ENCODE measurements around the gene SERAC1.
"Not testable (repeated sequence)": the region's sequence is repeated elsewhere in the genome, so short reads cannot be mapped to it uniquely, and the experiment has no call there.

The SERAC1 gene

DNA sequence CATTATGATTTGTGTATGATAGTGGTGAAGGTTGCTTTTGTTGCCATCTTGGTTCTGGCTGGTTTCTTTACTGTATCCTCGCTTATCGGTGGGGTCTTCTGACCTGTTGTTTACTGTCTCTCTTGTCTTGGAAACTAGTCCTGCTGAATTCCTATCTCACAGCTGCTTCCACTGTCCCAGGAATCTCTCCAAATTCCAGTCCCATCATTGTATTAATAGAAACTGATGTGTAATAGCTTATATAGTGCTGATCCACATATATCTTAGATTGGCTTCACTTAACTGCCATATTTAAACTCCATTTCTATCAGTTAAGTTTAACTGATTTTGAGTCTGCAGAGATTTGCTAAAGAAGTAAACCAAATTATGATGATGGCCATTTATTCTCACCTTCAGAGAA is 6.0 kb upstream of the SERAC1 start:
- 100% methylated on average over 2 of the region's 2 CpGs; no CpG with 5 or more reads in 1 of the 2 experiments for WGBS, 2 experiments (ENCODE audit: insufficient coverage in 2 of 2)
- Histone ChIP-seq H3K27ac (ENCODE audit: low read depth, low read length, severe bottlenecking) (no peak overlapping the region), H3K36me3 (ENCODE audit: control insufficient read depth, insufficient read depth, low read length) (peaks cover 46% of the 10 kb centered on the region), H3K4me3 (ENCODE audit: extremely low read depth, insufficient read depth, low read length, poor library complexity, severe bottlenecking) (no peak overlapping the region), H3K9me3 (ENCODE audit: control insufficient read depth, low read length) (peaks cover 4% of the 10 kb centered on the region), H3K4me1 (ENCODE audit: control insufficient read depth, insufficient read depth, low read length, poor library complexity, severe bottlenecking) (peaks cover 21% of the 10 kb centered on the region)

- Histone ChIP-seq H3K9me3 (ENCODE audit: control insufficient read depth, low read length) (no peaks in the 10 kb centered on the region), H3K4me3 (ENCODE audit: extremely low read depth, insufficient read depth, low read length, poor library complexity, severe bottlenecking) (no peak overlapping the region), H3K4me1 (ENCODE audit: control insufficient read depth, insufficient read depth, low read length, poor library complexity, severe bottlenecking) (peaks cover 21% of the 10 kb centered on the region), H3K36me3 (ENCODE audit: control insufficient read depth, insufficient read depth, low read length) (peaks cover 40% of the 10 kb centered on the region), H3K27ac (ENCODE audit: low read depth, low read length, severe bottlenecking) (peak overlapping the region; percentile 97)
- 100% methylated on average over 3 of the region's 5 CpGs; no CpG with 5 or more reads in 1 of the 2 experiments for WGBS, 2 experiments (ENCODE audit: insufficient coverage in 2 of 2)
Measured at GRCh38 chr6:158172001-158172400, 3.9 kb upstream of the SERAC1 start.

DNA sequence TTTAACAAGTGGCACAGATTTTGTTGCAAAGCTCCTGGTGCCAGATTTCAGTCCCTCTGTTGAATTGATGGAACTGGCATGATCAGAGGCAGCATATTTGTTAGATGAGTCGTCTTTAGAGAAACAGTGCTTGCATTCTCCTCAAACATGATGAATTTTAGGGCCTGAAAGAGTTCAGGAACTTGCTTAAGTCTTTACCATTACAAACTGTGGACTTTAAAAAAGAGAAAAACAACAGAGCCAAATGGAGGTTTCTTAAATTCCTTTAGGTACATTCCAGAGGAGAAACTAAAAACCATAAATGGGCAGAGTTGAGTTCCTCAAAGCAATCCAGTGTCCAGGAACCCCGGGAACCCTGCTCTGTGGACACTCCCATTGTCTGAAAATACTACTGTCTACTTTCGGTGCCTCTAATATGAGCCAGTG is 2.6 kb upstream of the SERAC1 start:
- H3K4me3 ChIP-seq (ENCODE audit: extremely low read depth, insufficient read depth, low read length, poor library complexity, severe bottlenecking), result no peak overlapping the region
- H3K9me3 ChIP-seq (ENCODE audit: control insufficient read depth, low read length), result no peaks in the 10 kb centered on the region
- peaks cover 21% of the 10 kb centered on the region for H3K4me1 ChIP-seq (ENCODE audit: control insufficient read depth, insufficient read depth, low read length, poor library complexity, severe bottlenecking)
- peak overlapping the region; percentile 97 for H3K27ac ChIP-seq (ENCODE audit: low read depth, low read length, severe bottlenecking)
- H3K36me3 ChIP-seq (ENCODE audit: control insufficient read depth, insufficient read depth, low read length), result peaks cover 31% of the 10 kb centered on the region
- WGBS, 2 experiments (ENCODE audit: insufficient coverage in 2 of 2), result 86 to 100% methylated on average over 1 to 2 of the region's 3 CpGs

- peaks cover 21% of the 10 kb centered on the region for H3K4me1 ChIP-seq (ENCODE audit: control insufficient read depth, insufficient read depth, low read length, poor library complexity, severe bottlenecking)
- 80 to 83% methylated on average over 1 of the region's 6 CpGs for WGBS, 2 experiments (ENCODE audit: insufficient coverage in 2 of 2)
- not testable (repeated sequence) for H3K4me3 ChIP-seq (ENCODE audit: extremely low read depth, insufficient read depth, low read length, poor library complexity, severe bottlenecking); H3K9me3 ChIP-seq (ENCODE audit: control insufficient read depth, low read length)
- peaks cover 23% of the 10 kb centered on the region for H3K36me3 ChIP-seq (ENCODE audit: control insufficient read depth, insufficient read depth, low read length)
- peak overlapping the region; percentile 97 for H3K27ac ChIP-seq (ENCODE audit: low read depth, low read length, severe bottlenecking)
Measured at GRCh38 chr6:158169634-158170033, 1.6 kb upstream of the SERAC1 start.

DNA sequence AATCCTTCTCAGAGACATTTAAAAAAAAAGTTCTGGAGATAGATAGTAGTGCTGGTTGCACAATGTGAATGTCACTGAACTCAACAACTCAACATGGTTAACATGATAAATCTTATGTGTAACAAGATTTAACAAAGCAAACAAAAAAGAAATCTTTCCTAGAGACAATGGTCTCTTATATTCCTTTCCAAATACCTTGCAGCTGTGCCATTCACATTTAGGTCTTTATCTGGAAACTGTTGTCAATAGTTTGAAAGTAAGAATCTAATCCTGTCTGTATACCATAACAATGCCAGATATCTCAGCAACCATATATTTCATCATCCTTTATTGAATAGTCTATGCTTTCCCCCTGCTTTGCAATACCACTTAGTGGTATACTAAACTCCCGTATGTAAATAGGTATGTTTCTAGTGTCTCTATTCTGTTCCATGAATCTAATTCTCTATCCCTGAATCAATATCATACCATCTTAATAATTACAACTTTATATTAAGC is 2.1 kb downstream of the SERAC1 start:
- H3K27ac ChIP-seq (ENCODE audit: low read depth, low read length, severe bottlenecking), result no peak overlapping the region
- no CpG with 5 or more reads among the region's 1 CpG for WGBS, 2 experiments (ENCODE audit: insufficient coverage in 2 of 2)
- H3K4me3 ChIP-seq (ENCODE audit: extremely low read depth, insufficient read depth, low read length, poor library complexity, severe bottlenecking), result no peak overlapping the region
- no peaks in the 10 kb centered on the region for H3K36me3 ChIP-seq (ENCODE audit: control insufficient read depth, insufficient read depth, low read length)
- peaks cover 9% of the 10 kb centered on the region for H3K4me1 ChIP-seq (ENCODE audit: control insufficient read depth, insufficient read depth, low read length, poor library complexity, severe bottlenecking)
- H3K9me3 ChIP-seq (ENCODE audit: control insufficient read depth, low read length), result no peaks in the 10 kb centered on the region

GRCh38 chr6:158164579-158165170 is 3.4 kb downstream of the SERAC1 start:
- H3K4me1 ChIP-seq (ENCODE audit: control insufficient read depth, insufficient read depth, low read length, poor library complexity, severe bottlenecking), result no peaks in the 10 kb centered on the region
- WGBS, 2 experiments (ENCODE audit: insufficient coverage in 2 of 2), result 100% methylated on average over 1 to 3 of the region's 3 CpGs
- no peaks in the 10 kb centered on the region for H3K9me3 ChIP-seq (ENCODE audit: control insufficient read depth, low read length)
- no peaks in the 10 kb centered on the region for H3K36me3 ChIP-seq (ENCODE audit: control insufficient read depth, insufficient read depth, low read length)
- H3K4me3 ChIP-seq (ENCODE audit: extremely low read depth, insufficient read depth, low read length, poor library complexity, severe bottlenecking), result no peak overlapping the region
- H3K27ac ChIP-seq (ENCODE audit: low read depth, low read length, severe bottlenecking), result no peak overlapping the region

DNA sequence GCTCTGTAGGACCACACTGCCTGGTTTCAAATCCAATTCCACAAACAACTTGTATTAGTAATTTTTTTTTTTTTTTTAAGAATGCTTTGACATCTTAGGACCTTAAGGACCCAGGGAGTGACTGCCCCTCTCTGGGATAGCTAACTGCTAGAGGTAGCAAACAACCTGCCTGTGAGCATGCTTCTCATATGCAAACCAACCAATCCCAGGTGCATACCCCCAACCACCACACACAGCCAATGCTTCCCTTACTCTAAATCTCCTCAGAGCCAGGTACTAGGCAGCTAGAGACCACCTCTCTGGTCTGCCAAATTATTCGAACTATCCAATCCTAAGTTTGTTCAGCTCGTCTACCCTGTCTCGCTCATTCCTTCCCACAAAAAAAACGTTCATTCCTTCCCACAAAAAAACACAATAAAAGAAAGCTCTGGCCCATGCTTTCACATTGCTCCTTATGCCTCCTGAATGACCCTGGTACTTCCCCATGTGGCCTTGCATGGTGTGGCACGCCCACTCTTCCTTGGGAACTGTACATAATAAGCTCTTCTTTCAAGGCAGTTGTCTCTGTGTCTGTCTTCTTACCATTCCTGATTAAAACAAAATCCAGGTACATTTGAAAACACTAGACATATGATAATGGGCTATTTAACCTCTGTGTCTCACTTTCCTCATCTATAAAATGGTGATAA is 6.4 kb downstream of the SERAC1 start:
- H3K9me3 ChIP-seq (ENCODE audit: control insufficient read depth, low read length), result no peaks in the 10 kb centered on the region
- 64 to 69% methylated on average over 5 of the region's 5 CpGs for WGBS, 2 experiments (ENCODE audit: insufficient coverage in 2 of 2)
- no peaks in the 10 kb centered on the region for H3K4me1 ChIP-seq (ENCODE audit: control insufficient read depth, insufficient read depth, low read length, poor library complexity, severe bottlenecking)
- H3K4me3 ChIP-seq (ENCODE audit: extremely low read depth, insufficient read depth, low read length, poor library complexity, severe bottlenecking), result no peak overlapping the region
- H3K27ac ChIP-seq (ENCODE audit: low read depth, low read length, severe bottlenecking), result no peak overlapping the region
- H3K36me3 ChIP-seq (ENCODE audit: control insufficient read depth, insufficient read depth, low read length), result peaks cover 4% of the 10 kb centered on the region

GRCh38 chr6:158160932-158161539 is 7.0 kb downstream of the SERAC1 start:
- H3K27ac ChIP-seq (ENCODE audit: low read depth, low read length, severe bottlenecking), result no peak overlapping the region
- no peaks in the 10 kb centered on the region for H3K9me3 ChIP-seq (ENCODE audit: control insufficient read depth, low read length)
- WGBS, 2 experiments (ENCODE audit: insufficient coverage in 2 of 2), result 83 to 88% methylated on average over 2 to 3 of the region's 3 CpGs
- no peak overlapping the region for H3K4me3 ChIP-seq (ENCODE audit: extremely low read depth, insufficient read depth, low read length, poor library complexity, severe bottlenecking)
- H3K36me3 ChIP-seq (ENCODE audit: control insufficient read depth, insufficient read depth, low read length), result peaks cover 8% of the 10 kb centered on the region
- no peaks in the 10 kb centered on the region for H3K4me1 ChIP-seq (ENCODE audit: control insufficient read depth, insufficient read depth, low read length, poor library complexity, severe bottlenecking)

DNA sequence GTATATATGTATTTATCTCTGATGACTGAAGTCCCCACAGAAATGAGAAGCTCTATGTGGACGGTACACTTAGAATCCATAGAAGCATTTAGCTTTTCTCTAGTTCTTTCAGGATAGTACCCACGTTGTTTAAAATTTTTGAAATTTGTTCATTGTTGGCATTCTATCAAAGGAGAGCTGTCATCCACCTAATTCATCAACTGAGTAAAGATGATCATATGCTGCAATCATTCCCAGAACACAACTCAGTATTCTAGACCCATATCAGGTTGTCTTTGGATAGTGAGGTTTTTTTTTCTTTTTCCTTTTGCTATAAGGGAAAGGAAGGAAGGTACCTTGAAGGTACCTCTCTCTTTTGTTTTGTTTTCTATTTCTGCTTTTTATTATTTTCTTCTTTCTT is 9.3 kb downstream of the SERAC1 start:
- WGBS, 2 experiments (ENCODE audit: insufficient coverage in 2 of 2), result 90 to 100% methylated on average over 1 to 2 of the region's 2 CpGs
- Histone ChIP-seq H3K36me3 (ENCODE audit: control insufficient read depth, insufficient read depth, low read length) (peaks cover 21% of the 10 kb centered on the region), H3K4me3 (ENCODE audit: extremely low read depth, insufficient read depth, low read length, poor library complexity, severe bottlenecking) (no peak overlapping the region), H3K27ac (ENCODE audit: low read depth, low read length, severe bottlenecking) (no peak overlapping the region), H3K9me3 (ENCODE audit: control insufficient read depth, low read length) (no peaks in the 10 kb centered on the region), H3K4me1 (ENCODE audit: control insufficient read depth, insufficient read depth, low read length, poor library complexity, severe bottlenecking) (no peaks in the 10 kb centered on the region)

GRCh38 chr6:158158123-158158522 is 9.9 kb downstream of the SERAC1 start:
- Histone ChIP-seq H3K27ac (ENCODE audit: low read depth, low read length, severe bottlenecking) (no peak overlapping the region), H3K4me1 (ENCODE audit: control insufficient read depth, insufficient read depth, low read length, poor library complexity, severe bottlenecking) (no peaks in the 10 kb centered on the region), H3K4me3 (ENCODE audit: extremely low read depth, insufficient read depth, low read length, poor library complexity, severe bottlenecking) (no peak overlapping the region), H3K36me3 (ENCODE audit: control insufficient read depth, insufficient read depth, low read length) (peaks cover 26% of the 10 kb centered on the region), H3K9me3 (ENCODE audit: control insufficient read depth, low read length) (no peaks in the 10 kb centered on the region)
- WGBS, 2 experiments (ENCODE audit: insufficient coverage in 2 of 2), result no CpG with 5 or more reads among the region's 2 CpGs

Data from mesodermal cell (in vitro differentiated cells).